Liver (tissue), 9 donors: ENCODE measurements around the gene SH2D6. TPM values are rescaled to one million over a fixed set of nuclear protein-coding genes. Genes with fewer than 3 reads are reported as not detected.

Source experiments
- DNase-seq: peaks from one replicate; pipeline ENCODE4 v3.0.0-alpha.2; 2017; ENCODE audit warnings: low spot score
- H3K27ac ChIP-seq, 2 donors: one replicate each; pipeline ENCODE4 v1.7.0; 2013; ENCODE audit warnings: inconsistent platforms in 2 of 2, low read length in 2 of 2, control low read depth in 1 of 2, low read depth in 1 of 2, mild to moderate bottlenecking in 1 of 2
- H3K27me3 ChIP-seq, 4 donors: one replicate each; pipeline versions ENCODE4 v1.6.1 to v1.7.0; 2013; ENCODE audit warnings: low read length in 3 of 4, inconsistent platforms in 1 of 4, mild to moderate bottlenecking in 1 of 4, moderate library complexity in 1 of 4; ENCODE audit not compliant: control insufficient read depth in 4 of 4, insufficient read depth in 4 of 4
- H3K36me3 ChIP-seq, 4 donors: one replicate each; pipeline versions ENCODE4 v1.6.1 to v1.7.0; 2013; ENCODE audit warnings: low read length in 3 of 4, mild to moderate bottlenecking in 3 of 4, low read depth in 1 of 4, moderate library complexity in 1 of 4; ENCODE audit not compliant: control insufficient read depth in 4 of 4, insufficient read depth in 3 of 4
- H3K4me1 ChIP-seq, 4 donors: one replicate each; pipeline versions ENCODE4 v1.6.1 to v1.7.0; 2013; ENCODE audit warnings: low read length in 3 of 4, mild to moderate bottlenecking in 3 of 4, moderate library complexity in 1 of 4; ENCODE audit not compliant: control insufficient read depth in 4 of 4, insufficient read depth in 4 of 4
- H3K4me3 ChIP-seq, 3 donors: one replicate each; pipeline versions ENCODE4 v1.6.1 to v1.7.0; 2013; ENCODE audit warnings: low read length in 3 of 3, control low read depth in 1 of 3, low read depth in 1 of 3, mild to moderate bottlenecking in 1 of 3
- H3K9ac ChIP-seq, 2 donors: one replicate each; pipeline ENCODE4 v1.7.0; 2013; ENCODE audit warnings: low read length in 2 of 2, mild to moderate bottlenecking in 2 of 2, moderate library complexity in 2 of 2, control low read depth in 1 of 2, low read depth in 1 of 2
- H3K9me3 ChIP-seq, 4 donors: one replicate each; pipeline versions ENCODE4 v1.6.1 to v1.7.0; 2013; ENCODE audit warnings: low read length in 3 of 4; ENCODE audit not compliant: control insufficient read depth in 4 of 4
- EGR1 ChIP-seq, 2 donors: IDR thresholded peaks; 2 replicates each; pipeline ENCODE4 v1.6.1; 2016 to 2018; ENCODE audit warnings: antibody characterized with exemption in 2 of 2, low read depth in 2 of 2
- FOXA1 ChIP-seq: IDR thresholded peaks from 2 replicates; pipeline ENCODE4 v1.6.1; 2016; ENCODE audit warnings: antibody characterized with exemption
- FOXA2 ChIP-seq: IDR thresholded peaks from 2 replicates; pipeline ENCODE4 v1.6.1; 2016; ENCODE audit warnings: antibody characterized with exemption
- GABPA ChIP-seq, 2 donors: IDR thresholded peaks in 1 of 2; conservative IDR thresholded peaks in 1 of 2; 2 replicates each; pipeline ENCODE4 v1.6.1; 2016; ENCODE audit warnings: antibody characterized with exemption in 2 of 2, mild to moderate bottlenecking in 1 of 2, moderate library complexity in 1 of 2
- HNF4G ChIP-seq: IDR thresholded peaks from 2 replicates; pipeline ENCODE4 v1.6.1; 2016; ENCODE audit warnings: antibody characterized with exemption
- JUND ChIP-seq, 2 donors: IDR thresholded peaks; 2 replicates each; pipeline ENCODE4 v1.6.1; 2016; ENCODE audit warnings: antibody characterized with exemption in 2 of 2
- NR2F2 ChIP-seq: IDR thresholded peaks from 2 replicates; pipeline ENCODE4 v1.6.1; 2016; ENCODE audit warnings: antibody characterized with exemption
- RAD21 ChIP-seq, 2 donors: IDR thresholded peaks; 2 replicates each; pipeline ENCODE4 v1.6.1; 2016; ENCODE audit warnings: antibody characterized with exemption in 2 of 2, mild to moderate bottlenecking in 2 of 2
- RXRA ChIP-seq, 2 donors: IDR thresholded peaks; 2 replicates each; pipeline ENCODE4 v1.6.1; 2017 to 2018; ENCODE audit warnings: antibody characterized with exemption in 2 of 2, mild to moderate bottlenecking in 1 of 2
- SP1 ChIP-seq: IDR thresholded peaks from 2 replicates; pipeline ENCODE4 v1.6.1; 2018; ENCODE audit warnings: antibody characterized with exemption, mild to moderate bottlenecking
- TAF1 ChIP-seq: conservative IDR thresholded peaks from 2 replicates; pipeline ENCODE4 v1.6.1; 2016; ENCODE audit warnings: antibody characterized with exemption, mild to moderate bottlenecking
- YY1 ChIP-seq: IDR thresholded peaks from 2 replicates; pipeline ENCODE4 v1.6.1; 2016; ENCODE audit warnings: antibody characterized with exemption, mild to moderate bottlenecking
- WGBS: extraction: QIAGEN DNeasy Blood & Tissue Kit; methylation state at CpG from one replicate; pipeline ENCODE4 v1.1.7; 2013; 5-methylcytosine and 5-hydroxymethylcytosine counted together
- polyA plus RNA-seq, 2 donors: library from polyadenylated mRNA; stranded (reverse) in 1 of 2; unstranded in 1 of 2; fragments of 200-250 nt in 1 of 2; fragments of >200 nt in 1 of 2; fragmentation: Nextera tagmentation in 1 of 2; extraction: Ambion mirVana in 1 of 2; gene quantifications; one replicate each; pipeline versions ENCODE4 v1.2.1 to v1.2.3, GENCODE V29; 2013 to 2015
- total RNA-seq, 2 donors: library from RNA; depleted of rRNA; stranded (reverse); fragments of >200 nt; gene quantifications; one replicate each; pipeline ENCODE4 v1.2.3, GENCODE V29; 2014
- TF ChIP-seq, protein P1 (sequence below): IDR thresholded peaks from 2 replicates; pipeline ENCODE4 v1.6.1; 2016; ENCODE audit warnings: antibody characterized with exemption
- TF ChIP-seq, protein P2 (sequence below): IDR thresholded peaks from 2 replicates; pipeline ENCODE4 v1.6.1; 2016; ENCODE audit warnings: antibody characterized with exemption, mild to moderate bottlenecking
- TF ChIP-seq, protein P3 (sequence below): fragments of 150-350 bp; IDR thresholded peaks from 2 replicates; pipeline ENCODE4 v1.5.1; 2017; ENCODE audit warnings: improper control_type of control experiment, low read depth, low read length; ENCODE audit not compliant: missing input control
- TF ChIP-seq, protein P4 (sequence below): IDR thresholded peaks from 2 replicates; pipeline ENCODE4 v1.6.1; 2016; ENCODE audit warnings: antibody characterized with exemption
- TF ChIP-seq, protein P5 (sequence below): IDR thresholded peaks from 2 replicates; pipeline ENCODE4 v1.6.1; 2016; ENCODE audit warnings: antibody characterized with exemption
- donor health status: healthy.
- donor health status: healthy.
- donor health status: healthy.
- donor health status: healthy.
- donor health status: healthy.

The SH2D6 gene
- total and polyA plus RNA-seq, 4 donors = 0.28 to 0.92 (median 0.39) TPM; not detected in 1

DNA sequence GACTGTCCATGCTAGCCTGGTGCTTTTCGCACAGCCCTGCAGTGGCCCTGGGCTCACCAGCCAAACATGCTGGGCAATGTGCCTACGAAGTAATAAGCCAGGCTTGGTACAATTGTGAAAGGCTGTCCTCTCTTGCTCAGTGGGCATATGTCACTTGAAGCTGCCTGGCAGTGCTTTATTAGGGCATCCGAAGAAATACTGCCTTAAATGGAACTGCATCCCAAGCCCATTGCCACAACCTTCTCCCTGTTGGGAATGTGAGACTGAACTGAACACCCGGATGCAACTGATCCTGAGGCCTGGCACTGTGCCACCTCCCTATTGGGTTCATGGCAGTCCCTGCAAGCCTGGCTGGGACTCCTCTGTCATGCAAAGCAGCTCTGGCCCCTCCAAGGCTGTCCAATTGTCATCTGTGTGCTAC lies 24.2 kb upstream of the SH2D6 start:
- DNase-seq = no peak
- H3K9ac ChIP-seq = no peak overlapping the region

More for the DNA sequence above, 24.2 kb upstream of the SH2D6 start:
- 67% methylated on average over 4 of the region's 4 CpGs for WGBS
- TF ChIP-seq EGR1 (IDR thresholded peaks at IDR 0.05; ENCODE audit: low read depth in 2 of 2) (no peak), FOXA2 (no peak), JUND (IDR thresholded peaks at IDR 0.05) (no peak), YY1 (no peak), NR2F2 (no peak), HNF4G (no peak), TAF1 (no peak), RAD21 (IDR thresholded peaks at IDR 0.05) (no peak), RXRA (IDR thresholded peaks at IDR 0.05) (no peak), GABPA (IDR thresholded peaks at IDR 0.05 in 1 of 2, conservative IDR thresholded peaks at IDR 0.05 in 1 of 2) (no peak), FOXA1 (no peak), SP1 (no peak)
- TF ChIP-seq, protein P1, sequence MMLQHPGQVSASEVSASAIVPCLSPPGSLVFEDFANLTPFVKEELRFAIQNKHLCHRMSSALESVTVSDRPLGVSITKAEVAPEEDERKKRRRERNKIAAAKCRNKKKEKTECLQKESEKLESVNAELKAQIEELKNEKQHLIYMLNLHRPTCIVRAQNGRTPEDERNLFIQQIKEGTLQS = no peak
- TF ChIP-seq, protein P2, sequence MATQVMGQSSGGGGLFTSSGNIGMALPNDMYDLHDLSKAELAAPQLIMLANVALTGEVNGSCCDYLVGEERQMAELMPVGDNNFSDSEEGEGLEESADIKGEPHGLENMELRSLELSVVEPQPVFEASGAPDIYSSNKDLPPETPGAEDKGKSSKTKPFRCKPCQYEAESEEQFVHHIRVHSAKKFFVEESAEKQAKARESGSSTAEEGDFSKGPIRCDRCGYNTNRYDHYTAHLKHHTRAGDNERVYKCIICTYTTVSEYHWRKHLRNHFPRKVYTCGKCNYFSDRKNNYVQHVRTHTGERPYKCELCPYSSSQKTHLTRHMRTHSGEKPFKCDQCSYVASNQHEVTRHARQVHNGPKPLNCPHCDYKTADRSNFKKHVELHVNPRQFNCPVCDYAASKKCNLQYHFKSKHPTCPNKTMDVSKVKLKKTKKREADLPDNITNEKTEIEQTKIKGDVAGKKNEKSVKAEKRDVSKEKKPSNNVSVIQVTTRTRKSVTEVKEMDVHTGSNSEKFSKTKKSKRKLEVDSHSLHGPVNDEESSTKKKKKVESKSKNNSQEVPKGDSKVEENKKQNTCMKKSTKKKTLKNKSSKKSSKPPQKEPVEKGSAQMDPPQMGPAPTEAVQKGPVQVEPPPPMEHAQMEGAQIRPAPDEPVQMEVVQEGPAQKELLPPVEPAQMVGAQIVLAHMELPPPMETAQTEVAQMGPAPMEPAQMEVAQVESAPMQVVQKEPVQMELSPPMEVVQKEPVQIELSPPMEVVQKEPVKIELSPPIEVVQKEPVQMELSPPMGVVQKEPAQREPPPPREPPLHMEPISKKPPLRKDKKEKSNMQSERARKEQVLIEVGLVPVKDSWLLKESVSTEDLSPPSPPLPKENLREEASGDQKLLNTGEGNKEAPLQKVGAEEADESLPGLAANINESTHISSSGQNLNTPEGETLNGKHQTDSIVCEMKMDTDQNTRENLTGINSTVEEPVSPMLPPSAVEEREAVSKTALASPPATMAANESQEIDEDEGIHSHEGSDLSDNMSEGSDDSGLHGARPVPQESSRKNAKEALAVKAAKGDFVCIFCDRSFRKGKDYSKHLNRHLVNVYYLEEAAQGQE = no peak
- TF ChIP-seq, protein P3, sequence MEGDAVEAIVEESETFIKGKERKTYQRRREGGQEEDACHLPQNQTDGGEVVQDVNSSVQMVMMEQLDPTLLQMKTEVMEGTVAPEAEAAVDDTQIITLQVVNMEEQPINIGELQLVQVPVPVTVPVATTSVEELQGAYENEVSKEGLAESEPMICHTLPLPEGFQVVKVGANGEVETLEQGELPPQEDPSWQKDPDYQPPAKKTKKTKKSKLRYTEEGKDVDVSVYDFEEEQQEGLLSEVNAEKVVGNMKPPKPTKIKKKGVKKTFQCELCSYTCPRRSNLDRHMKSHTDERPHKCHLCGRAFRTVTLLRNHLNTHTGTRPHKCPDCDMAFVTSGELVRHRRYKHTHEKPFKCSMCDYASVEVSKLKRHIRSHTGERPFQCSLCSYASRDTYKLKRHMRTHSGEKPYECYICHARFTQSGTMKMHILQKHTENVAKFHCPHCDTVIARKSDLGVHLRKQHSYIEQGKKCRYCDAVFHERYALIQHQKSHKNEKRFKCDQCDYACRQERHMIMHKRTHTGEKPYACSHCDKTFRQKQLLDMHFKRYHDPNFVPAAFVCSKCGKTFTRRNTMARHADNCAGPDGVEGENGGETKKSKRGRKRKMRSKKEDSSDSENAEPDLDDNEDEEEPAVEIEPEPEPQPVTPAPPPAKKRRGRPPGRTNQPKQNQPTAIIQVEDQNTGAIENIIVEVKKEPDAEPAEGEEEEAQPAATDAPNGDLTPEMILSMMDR = no peak
- TF ChIP-seq, protein P4, sequence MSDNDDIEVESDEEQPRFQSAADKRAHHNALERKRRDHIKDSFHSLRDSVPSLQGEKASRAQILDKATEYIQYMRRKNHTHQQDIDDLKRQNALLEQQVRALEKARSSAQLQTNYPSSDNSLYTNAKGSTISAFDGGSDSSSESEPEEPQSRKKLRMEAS = no peak
- TF ChIP-seq, protein P5, sequence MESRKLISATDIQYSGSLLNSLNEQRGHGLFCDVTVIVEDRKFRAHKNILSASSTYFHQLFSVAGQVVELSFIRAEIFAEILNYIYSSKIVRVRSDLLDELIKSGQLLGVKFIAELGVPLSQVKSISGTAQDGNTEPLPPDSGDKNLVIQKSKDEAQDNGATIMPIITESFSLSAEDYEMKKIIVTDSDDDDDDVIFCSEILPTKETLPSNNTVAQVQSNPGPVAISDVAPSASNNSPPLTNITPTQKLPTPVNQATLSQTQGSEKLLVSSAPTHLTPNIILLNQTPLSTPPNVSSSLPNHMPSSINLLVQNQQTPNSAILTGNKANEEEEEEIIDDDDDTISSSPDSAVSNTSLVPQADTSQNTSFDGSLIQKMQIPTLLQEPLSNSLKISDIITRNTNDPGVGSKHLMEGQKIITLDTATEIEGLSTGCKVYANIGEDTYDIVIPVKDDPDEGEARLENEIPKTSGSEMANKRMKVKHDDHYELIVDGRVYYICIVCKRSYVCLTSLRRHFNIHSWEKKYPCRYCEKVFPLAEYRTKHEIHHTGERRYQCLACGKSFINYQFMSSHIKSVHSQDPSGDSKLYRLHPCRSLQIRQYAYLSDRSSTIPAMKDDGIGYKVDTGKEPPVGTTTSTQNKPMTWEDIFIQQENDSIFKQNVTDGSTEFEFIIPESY = no peak
- Histone ChIP-seq H3K9me3 (no peaks in the 10 kb centered on the region), H3K4me1 (peaks cover 0 to 2% (median 0%) of the 10 kb centered on the region in 4 donors), H3K27ac (no peak overlapping the region), H3K36me3 (peaks cover 0 to 18% (median 4%) of the 10 kb centered on the region in 4 donors), H3K27me3 (no peaks in the 10 kb centered on the region), H3K4me3 (no peak overlapping the region)
